ENCODE data around the gene RNF13. TPM values are rescaled to one million over a fixed set of nuclear protein-coding genes. Genes with fewer than 3 reads are reported as not detected.

RNF13 gene
- total RNA-seq, 4 donors from 2014 or later: 62.3 to 106 (median 91.1) TPM

DNA sequence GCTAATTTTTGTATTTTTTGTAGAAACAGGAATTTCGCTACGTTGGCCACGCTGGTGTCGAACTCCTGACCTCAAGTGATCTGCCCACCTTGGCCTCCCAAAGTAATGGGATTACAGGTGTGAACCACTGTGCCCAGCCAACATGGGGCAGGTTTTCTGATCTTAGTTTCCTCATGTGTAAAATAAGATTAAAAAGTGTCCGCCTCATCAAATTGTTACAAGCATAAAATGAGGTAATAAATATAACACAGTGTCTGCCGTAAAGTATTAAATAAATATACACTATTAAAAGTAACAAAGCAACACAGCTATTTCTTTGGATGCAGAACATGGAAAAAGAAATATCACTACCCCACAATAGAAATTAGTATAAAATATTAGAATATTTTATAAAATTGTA is 44.3 kb upstream of the RNF13 start:
- no peaks in the 10 kb centered on the region for H3K4me1 ChIP-seq
- H3K9me3 ChIP-seq: no peaks in the 10 kb centered on the region
- H3K27ac ChIP-seq: no peak overlapping the region
- H3K36me3 ChIP-seq: no peaks in the 10 kb centered on the region
- WGBS, 2 donors (ENCODE audit: low coverage in 1 of 2): 92 to 97% methylated on average over 2 to 5 of the region's 6 CpGs
- no peak for ATAC-seq
- TF ChIP-seq, protein P1, sequence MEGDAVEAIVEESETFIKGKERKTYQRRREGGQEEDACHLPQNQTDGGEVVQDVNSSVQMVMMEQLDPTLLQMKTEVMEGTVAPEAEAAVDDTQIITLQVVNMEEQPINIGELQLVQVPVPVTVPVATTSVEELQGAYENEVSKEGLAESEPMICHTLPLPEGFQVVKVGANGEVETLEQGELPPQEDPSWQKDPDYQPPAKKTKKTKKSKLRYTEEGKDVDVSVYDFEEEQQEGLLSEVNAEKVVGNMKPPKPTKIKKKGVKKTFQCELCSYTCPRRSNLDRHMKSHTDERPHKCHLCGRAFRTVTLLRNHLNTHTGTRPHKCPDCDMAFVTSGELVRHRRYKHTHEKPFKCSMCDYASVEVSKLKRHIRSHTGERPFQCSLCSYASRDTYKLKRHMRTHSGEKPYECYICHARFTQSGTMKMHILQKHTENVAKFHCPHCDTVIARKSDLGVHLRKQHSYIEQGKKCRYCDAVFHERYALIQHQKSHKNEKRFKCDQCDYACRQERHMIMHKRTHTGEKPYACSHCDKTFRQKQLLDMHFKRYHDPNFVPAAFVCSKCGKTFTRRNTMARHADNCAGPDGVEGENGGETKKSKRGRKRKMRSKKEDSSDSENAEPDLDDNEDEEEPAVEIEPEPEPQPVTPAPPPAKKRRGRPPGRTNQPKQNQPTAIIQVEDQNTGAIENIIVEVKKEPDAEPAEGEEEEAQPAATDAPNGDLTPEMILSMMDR (IDR thresholded peaks at IDR 0.05): no peak
- TF ChIP-seq POLR2A (IDR thresholded peaks at IDR 0.05) (no peak), POLR2AphosphoS5 (IDR thresholded peaks at IDR 0.05) (no peak), EP300 (IDR thresholded peaks at IDR 0.05) (no peak)
- H3K4me3 ChIP-seq: no peak overlapping the region
- peaks cover 2% of the 10 kb centered on the region for H3K27me3 ChIP-seq

DNA sequence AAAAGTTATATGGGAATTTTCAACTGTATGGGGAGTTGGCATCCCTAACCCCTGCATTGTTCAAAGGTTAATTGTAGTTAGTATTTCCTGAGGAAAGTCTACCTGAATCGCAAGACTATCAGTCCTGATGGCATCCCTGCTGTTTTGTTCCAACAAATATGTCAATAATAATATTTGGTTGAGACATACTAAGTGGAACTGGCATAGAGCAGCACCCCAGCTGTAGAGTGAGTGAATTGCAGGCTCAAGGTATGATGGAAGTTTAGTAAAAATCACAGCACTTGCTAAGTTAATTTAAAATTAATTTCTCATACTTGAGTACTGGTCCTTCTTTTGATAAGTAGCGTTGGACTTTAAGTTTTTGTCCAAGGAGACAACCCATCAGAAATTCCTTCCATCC is 42.8 kb upstream of the RNF13 start:
- Histone ChIP-seq H3K27ac (no peak overlapping the region), H3K27me3 (no peaks in the 10 kb centered on the region), H3K4me3 (no peak overlapping the region), H3K4me1 (no peaks in the 10 kb centered on the region), H3K36me3 (no peaks in the 10 kb centered on the region), H3K9me3 (no peaks in the 10 kb centered on the region)
- WGBS, 2 donors (ENCODE audit: low coverage in 1 of 2): 86 to 94% methylated on average over 1 to 2 of the region's 2 CpGs
- TF ChIP-seq, protein P1 (IDR thresholded peaks at IDR 0.05): no peak
- TF ChIP-seq POLR2A (IDR thresholded peaks at IDR 0.05) (no peak), EP300 (IDR thresholded peaks at IDR 0.05) (no peak), POLR2AphosphoS5 (IDR thresholded peaks at IDR 0.05) (no peak)
- no peak for ATAC-seq

DNA sequence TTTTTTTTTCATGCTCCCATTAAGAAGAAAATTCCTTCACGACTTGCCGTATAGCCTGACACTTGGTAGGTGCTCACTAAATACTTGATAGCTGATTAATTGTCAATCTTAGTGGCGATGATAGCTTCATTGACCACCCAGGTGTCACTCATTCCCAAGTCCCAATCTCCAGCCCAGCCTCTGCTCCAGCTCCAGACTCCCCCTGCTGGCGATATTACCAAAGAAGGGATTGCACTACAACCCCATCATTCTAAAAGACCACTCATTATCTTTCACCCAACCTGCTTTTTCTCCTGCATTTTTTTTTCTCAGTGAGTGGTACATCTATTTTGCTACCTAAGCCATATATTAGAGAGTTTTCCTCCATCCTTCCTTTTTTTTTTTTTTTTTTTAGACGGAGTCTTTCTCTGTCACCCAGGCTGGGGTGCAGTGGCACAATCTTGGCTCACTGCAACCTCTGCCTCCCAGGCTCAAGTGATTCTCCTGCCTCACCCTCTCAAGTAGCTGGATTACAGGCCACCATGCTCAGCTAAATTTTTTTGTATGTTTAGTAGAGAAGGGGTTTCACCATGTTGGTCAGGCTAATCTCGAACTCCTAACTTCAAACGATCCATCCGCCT is 41.3 kb upstream of the RNF13 start:
- TF ChIP-seq, protein P1 (IDR thresholded peaks at IDR 0.05): peak; percentile 48 to 73 (median 62)
- no peak for TF ChIP-seq POLR2A (IDR thresholded peaks at IDR 0.05)
- no peak for TF ChIP-seq POLR2AphosphoS5 (IDR thresholded peaks at IDR 0.05)
- TF ChIP-seq EP300 (IDR thresholded peaks at IDR 0.05): no peak
- H3K36me3 ChIP-seq: no peaks in the 10 kb centered on the region
- H3K27me3 ChIP-seq: no peaks in the 10 kb centered on the region
- 19 to 49% methylated on average over 5 to 8 of the region's 8 CpGs for WGBS, 2 donors (ENCODE audit: low coverage in 1 of 2)
- H3K4me3 ChIP-seq: no peak overlapping the region
- H3K9me3 ChIP-seq: no peaks in the 10 kb centered on the region
- no peak overlapping the region for H3K27ac ChIP-seq
- no peaks in the 10 kb centered on the region for H3K4me1 ChIP-seq
- ATAC-seq: no peak

DNA sequence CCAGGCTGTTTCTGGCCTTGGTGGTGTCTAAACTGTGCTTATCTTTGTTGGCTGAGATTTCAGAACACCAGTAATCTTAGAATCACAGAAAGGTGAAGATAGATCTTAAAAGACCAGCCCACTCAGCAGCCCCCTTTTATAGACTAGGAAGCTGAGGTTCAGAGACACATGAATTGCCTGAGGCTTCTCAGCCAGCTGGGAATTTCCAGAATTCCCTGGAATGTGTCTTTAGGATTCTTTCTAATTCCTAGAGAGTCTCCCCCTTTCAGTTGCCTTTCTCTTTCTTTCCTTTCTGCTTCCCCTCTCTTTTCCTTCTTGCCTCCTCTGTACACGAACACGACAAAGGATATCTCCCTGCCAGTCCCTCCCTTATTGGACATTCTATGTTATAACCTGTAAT is 40.2 kb upstream of the RNF13 start:
- no peaks in the 10 kb centered on the region for H3K36me3 ChIP-seq
- no peak overlapping the region for H3K4me3 ChIP-seq
- ATAC-seq: no peak
- no peaks in the 10 kb centered on the region for H3K9me3 ChIP-seq
- 81 to 92% methylated on average over 2 of the region's 2 CpGs for WGBS, 2 donors (ENCODE audit: low coverage in 1 of 2)
- H3K4me1 ChIP-seq: peaks cover 0 to 5% (median 0%) of the 10 kb centered on the region in 3 donors
- TF ChIP-seq, protein P1 (IDR thresholded peaks at IDR 0.05): no peak
- TF ChIP-seq POLR2A (IDR thresholded peaks at IDR 0.05): no peak
- TF ChIP-seq POLR2AphosphoS5 (IDR thresholded peaks at IDR 0.05): no peak
- no peak for TF ChIP-seq EP300 (IDR thresholded peaks at IDR 0.05)
- H3K27ac ChIP-seq: no peak overlapping the region
- no peaks in the 10 kb centered on the region for H3K27me3 ChIP-seq

DNA sequence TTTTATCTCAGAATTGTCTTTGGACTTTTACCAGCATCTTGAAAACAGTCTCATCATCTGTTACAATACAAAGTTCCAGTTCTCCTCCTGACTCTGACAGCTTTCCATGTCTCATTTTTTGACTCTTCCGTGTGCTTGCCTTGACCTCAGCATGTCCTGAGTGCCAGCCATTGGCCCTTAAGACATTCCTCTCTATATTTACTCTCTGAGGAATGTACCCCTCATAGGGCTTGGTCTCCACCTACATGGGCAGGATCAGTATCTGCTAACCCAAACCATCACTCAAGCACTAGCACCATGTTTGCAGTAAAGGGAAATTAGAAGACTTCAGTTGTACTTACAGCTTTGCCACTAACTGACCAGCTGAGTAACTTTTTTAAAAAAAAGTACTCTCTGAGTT is 36.8 kb upstream of the RNF13 start:
- no peak overlapping the region for H3K4me3 ChIP-seq
- no peak for ATAC-seq
- no peaks in the 10 kb centered on the region for H3K36me3 ChIP-seq
- TF ChIP-seq, protein P1 (IDR thresholded peaks at IDR 0.05): no peak
- TF ChIP-seq POLR2AphosphoS5 (IDR thresholded peaks at IDR 0.05): no peak
- TF ChIP-seq EP300 (IDR thresholded peaks at IDR 0.05): no peak
- no peak for TF ChIP-seq POLR2A (IDR thresholded peaks at IDR 0.05)
- no peak overlapping the region for H3K27ac ChIP-seq
- WGBS, 2 donors (ENCODE audit: low coverage in 1 of 2): 63 to 83% methylated on average over 1 of the region's 1 CpG
- no peaks in the 10 kb centered on the region for H3K9me3 ChIP-seq
- H3K4me1 ChIP-seq: peaks cover 0 to 7% (median 0%) of the 10 kb centered on the region in 3 donors
- no peaks in the 10 kb centered on the region for H3K27me3 ChIP-seq
